Suprapubic skin (tissue), 4 donors: ENCODE data around the gene TMEM109.

ENCODE experiments used
- POLR2A ChIP-seq, 2 donors: fragments of 450-650 bp; IDR thresholded peaks; one replicate each; pipeline ENCODE4 v1.6.1; 2017; ENCODE audit warnings: antibody characterized with exemption in 2 of 2, mild to moderate bottlenecking in 2 of 2, moderate library complexity in 2 of 2
- POLR2AphosphoS5 ChIP-seq, 3 donors: sonication (generic); formaldehyde crosslinking; IDR thresholded peaks; one replicate each; pipeline ENCODE4 v1.6.1; 2017; ENCODE audit warnings: antibody characterized with exemption in 3 of 3
- TF ChIP-seq, protein P1 (sequence below), 2 donors: fragments of 200-600 bp in 1 of 2; fragments of 450-650 bp in 1 of 2; sonication (generic) in 1 of 2; IDR thresholded peaks; one replicate each; pipeline ENCODE4 v1.5.1; 2016 to 2019; ENCODE audit warnings: antibody characterized with exemption in 2 of 2, mild to moderate bottlenecking in 1 of 2, moderate library complexity in 1 of 2

DNA sequence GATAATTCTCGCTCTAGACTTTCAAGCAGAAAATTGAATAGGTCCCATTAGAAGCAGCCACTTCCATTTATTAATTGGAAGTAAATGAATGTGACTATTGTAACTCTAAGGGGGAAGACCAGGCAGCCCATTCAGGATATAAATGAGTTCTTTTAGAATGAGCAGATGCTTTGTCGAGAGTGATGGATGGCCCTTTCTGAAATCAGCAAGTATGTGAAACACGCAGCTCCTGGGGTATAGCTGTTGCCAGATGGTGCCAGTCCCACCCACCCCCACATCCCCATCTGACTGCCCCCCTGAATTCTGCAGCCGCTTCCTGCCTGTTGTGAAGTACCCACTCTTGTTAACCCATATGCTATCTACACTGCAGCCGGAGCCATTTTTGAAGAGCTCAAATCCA, 34.3 kb downstream of the TMEM109 start:
- TF ChIP-seq, protein P1, sequence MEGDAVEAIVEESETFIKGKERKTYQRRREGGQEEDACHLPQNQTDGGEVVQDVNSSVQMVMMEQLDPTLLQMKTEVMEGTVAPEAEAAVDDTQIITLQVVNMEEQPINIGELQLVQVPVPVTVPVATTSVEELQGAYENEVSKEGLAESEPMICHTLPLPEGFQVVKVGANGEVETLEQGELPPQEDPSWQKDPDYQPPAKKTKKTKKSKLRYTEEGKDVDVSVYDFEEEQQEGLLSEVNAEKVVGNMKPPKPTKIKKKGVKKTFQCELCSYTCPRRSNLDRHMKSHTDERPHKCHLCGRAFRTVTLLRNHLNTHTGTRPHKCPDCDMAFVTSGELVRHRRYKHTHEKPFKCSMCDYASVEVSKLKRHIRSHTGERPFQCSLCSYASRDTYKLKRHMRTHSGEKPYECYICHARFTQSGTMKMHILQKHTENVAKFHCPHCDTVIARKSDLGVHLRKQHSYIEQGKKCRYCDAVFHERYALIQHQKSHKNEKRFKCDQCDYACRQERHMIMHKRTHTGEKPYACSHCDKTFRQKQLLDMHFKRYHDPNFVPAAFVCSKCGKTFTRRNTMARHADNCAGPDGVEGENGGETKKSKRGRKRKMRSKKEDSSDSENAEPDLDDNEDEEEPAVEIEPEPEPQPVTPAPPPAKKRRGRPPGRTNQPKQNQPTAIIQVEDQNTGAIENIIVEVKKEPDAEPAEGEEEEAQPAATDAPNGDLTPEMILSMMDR (IDR thresholded peaks at IDR 0.05): no peak
- TF ChIP-seq POLR2AphosphoS5 (IDR thresholded peaks at IDR 0.05) (no peak), POLR2A (IDR thresholded peaks at IDR 0.05) (no peak)
